ENCODE measurements around the gene RYR2. TPM values are rescaled to one million over a fixed set of nuclear protein-coding genes. Genes with fewer than 3 reads are reported as not detected.
A peak's percentile ranks its signal among the peaks of the same experiment; 100 is the strongest.
"Not testable (repeated sequence)": the region's sequence is repeated elsewhere in the genome, so short reads cannot be mapped to it uniquely, and the experiment has no call there.

RYR2 gene
- total and polyA plus RNA-seq, 2 of the 8 experiments (the other 6 are each of a cell fraction or from before 2014, with no cell fraction given), result 1.3 to 4.4 TPM

GRCh38 chr1:237591353-237591752 is 549.4 kb downstream of the RYR2 start (continued):
- peak; percentile 44 to 50 for TF ChIP-seq RAD21 (IDR thresholded peaks at IDR 0.05 in 1 of 2, conservative IDR thresholded peaks at IDR 0.05 in 1 of 2; ENCODE audit: low read depth in 2 of 2, low read length in 2 of 2)

GRCh38 chr1:237603036-237603568 is 561.1 kb downstream of the RYR2 start:
- H3K27ac ChIP-seq (ENCODE audit: low read depth, low read length); H3K4me3 ChIP-seq (ENCODE audit: extremely low read depth in 1 of 4, insufficient read depth in 2 of 4, low read depth in 3 of 4, low read length in 4 of 4); H3K23ac ChIP-seq (ENCODE audit: insufficient read length); H3K4me1 ChIP-seq (replicated peaks in 1 of 4; ENCODE audit: control insufficient read depth in 3 of 4, insufficient read depth in 4 of 4, low read length in 3 of 4); H2BK120ac ChIP-seq (replicated peaks; ENCODE audit: low read depth, low read length); H3K36me3 ChIP-seq (ENCODE audit: control insufficient read depth in 2 of 4, insufficient read depth in 4 of 4, low read length in 3 of 4); H3K79me2 ChIP-seq (ENCODE audit: control insufficient read depth in 1 of 2, insufficient read depth in 2 of 2, low read length in 2 of 2); CTCF ChIA-PET (ENCODE audit: partially characterized antibody); H3K23me2 ChIP-seq (ENCODE audit: low read depth, low read length); H3K14ac ChIP-seq (ENCODE audit: insufficient read length); FAIRE-seq; H3K18ac ChIP-seq (ENCODE audit: extremely low read depth, low read length); H3K9me3 ChIP-seq (ENCODE audit: insufficient read depth in 2 of 2, low read depth in 1 of 2, low read length in 1 of 2); H4K91ac ChIP-seq (replicated peaks; ENCODE audit: insufficient read length, low read length); H3K9ac ChIP-seq (replicated peaks in 1 of 4; ENCODE audit: extremely low read depth in 1 of 4, low read depth in 3 of 4, low read length in 3 of 4); H4K8ac ChIP-seq (ENCODE audit: extremely low read depth, insufficient read depth, low read length); H4K5ac ChIP-seq (ENCODE audit: insufficient read length, low read depth, low read length); H3K56ac ChIP-seq (replicated peaks; ENCODE audit: insufficient read length, low read depth, low read length); H4K20me1 ChIP-seq (replicated peaks in 1 of 2; ENCODE audit: control insufficient read depth in 1 of 2, insufficient read depth in 2 of 2, low read length in 2 of 2); POLR2A ChIA-PET (ENCODE audit: partially characterized antibody); H3K4ac ChIP-seq (replicated peaks; ENCODE audit: insufficient read length, low read depth, low read length); H2AK5ac ChIP-seq (ENCODE audit: low read depth, low read length); H2AFZ ChIP-seq (ENCODE audit: low read length); DNase-seq (ENCODE audit: low read depth in 1 of 2, low spot score in 2 of 2); H2BK15ac ChIP-seq (ENCODE audit: low read length); H2BK12ac ChIP-seq (ENCODE audit: low read depth, low read length); H2BK20ac ChIP-seq (ENCODE audit: low read length); H2BK5ac ChIP-seq (ENCODE audit: low read depth, low read length); H3K4me2 ChIP-seq (ENCODE audit: insufficient read depth in 1 of 2, low read depth in 2 of 2, low read length in 2 of 2); H3K27me3 ChIP-seq (replicated peaks in 1 of 4; ENCODE audit: control insufficient read depth in 3 of 4, extremely low read depth in 1 of 4, insufficient read depth in 3 of 4, low read length in 3 of 4); H3K79me1 ChIP-seq (ENCODE audit: low read depth, low read length): not testable (repeated sequence)
- 86% methylated on average over 15 of the region's 15 CpGs; no CpG with 5 or more reads in 1 of the 2 experiments for WGBS, 2 experiments (ENCODE audit: extremely low coverage in 1 of 2, insufficient coverage in 1 of 2, insufficient read length in 1 of 2, insufficient replicate concordance in 2 of 2, low coverage in 1 of 2, low lambda C conversion rate in 2 of 2, missing lambda C conversion rate in 1 of 2)
